Tibial artery (tissue), 4 donors: Measurements from ENCODE around the gene COTL1.
A peak's percentile ranks its signal among the peaks of the same experiment; 100 is the strongest.

ENCODE experiments used
- DNase-seq, 2 donors: peaks; one replicate each; pipeline ENCODE4 v3.0.0-alpha.2; 2019
- H3K27ac ChIP-seq, 2 donors: fragments of 200-600 bp; sonication (generic) in 1 of 2; 1 replicate in 1 of 2; 2 replicates in 1 of 2; pipeline ENCODE4 v1.5.1; 2018 to 2019; ENCODE audit warnings: mild to moderate bottlenecking in 1 of 2
- H3K27me3 ChIP-seq, 2 donors: fragments of 200-600 bp; sonication (generic) in 1 of 2; one replicate each; pipeline versions ENCODE4 v1.5.1 to v1.6.0; 2016 to 2019
- H3K36me3 ChIP-seq, 3 donors: fragments of 200-600 bp; sonication (generic) in 2 of 3; one replicate each; pipeline ENCODE4 v1.5.1; 2016 to 2019; ENCODE audit warnings: mild to moderate bottlenecking in 2 of 3
- H3K4me1 ChIP-seq, 4 donors: fragments of 200-600 bp; sonication (generic) in 2 of 4; 1 replicate in 3 of 4; 2 replicates in 1 of 4; pipeline ENCODE4 v1.5.1; 2016 to 2019
- H3K4me3 ChIP-seq, 2 donors: fragments of 200-600 bp; sonication (generic) in 1 of 2; 1 replicate in 1 of 2; 2 replicates in 1 of 2; pipeline ENCODE4 v1.5.1; 2018 to 2019; ENCODE audit warnings: mild to moderate bottlenecking in 2 of 2
- H3K9me3 ChIP-seq, 3 donors: fragments of 200-600 bp; sonication (generic) in 1 of 3; one replicate each; pipeline ENCODE4 v1.5.1; 2016 to 2019
- CTCF ChIP-seq, 2 experiments: fragments of 200-600 bp in 1 of 2; fragments of 450-650 bp in 1 of 2; IDR thresholded peaks; one replicate each; pipeline ENCODE4 v1.5.1; 2017 to 2019; ENCODE audit warnings: antibody characterized with exemption in 2 of 2, mild to moderate bottlenecking in 1 of 2, moderate library complexity in 1 of 2
- intact Hi-C: fragments of 100-400 bp; cut with DNase I; formaldehyde crosslinking; loops from one replicate; pipeline ENCODE4 v1.15.0; 2023; ENCODE audit warnings: low total_unique reads

Gene COTL1

GRCh38 chr16:84613408-84614072 lies 4.3 kb downstream of the COTL1 start:
- Histone ChIP-seq H3K4me1 (peaks cover 0 to 28% (median 19%) of the 10 kb centered on the region in 4 donors), H3K27ac (no peak overlapping the region), H3K27me3 (no peaks in the 10 kb centered on the region), H3K9me3 (no peaks in the 10 kb centered on the region), H3K36me3 (no peaks in the 10 kb centered on the region), H3K4me3 (no peak overlapping the region)
- DNase-seq, result no peak
- TF ChIP-seq CTCF (IDR thresholded peaks at IDR 0.05), result no peak
- intact Hi-C loops, result no loop called here

DNA sequence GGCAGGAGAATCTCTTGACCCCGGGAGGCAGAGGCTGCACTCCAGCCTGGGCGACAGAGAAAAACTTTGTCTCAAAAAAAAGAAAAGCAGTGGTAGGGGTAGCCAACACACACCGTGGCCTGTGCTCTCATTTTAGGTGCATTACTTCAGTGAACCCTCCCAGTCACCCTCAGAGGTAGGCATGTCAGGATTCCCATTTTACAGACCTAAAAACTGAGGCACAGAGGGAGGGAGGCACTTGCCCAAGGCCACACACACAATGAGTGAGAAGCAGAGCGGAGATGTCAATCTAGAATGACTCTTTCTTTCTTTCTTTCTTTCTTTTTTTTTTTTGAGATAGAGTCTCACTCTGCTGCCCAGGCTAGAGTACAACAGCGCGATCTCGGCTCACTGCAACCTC lies 5.2 kb downstream of the COTL1 start:
- Histone ChIP-seq H3K4me3 (no peak overlapping the region), H3K36me3 (no peaks in the 10 kb centered on the region), H3K27ac (no peak overlapping the region), H3K27me3 (no peaks in the 10 kb centered on the region), H3K4me1 (peaks cover 0 to 25% (median 17%) of the 10 kb centered on the region in 4 donors), H3K9me3 (no peaks in the 10 kb centered on the region)
- intact Hi-C loops, result no loop called here
- DNase-seq, result no peak
- no peak for TF ChIP-seq CTCF (IDR thresholded peaks at IDR 0.05)

GRCh38 chr16:84611041-84611440 lies 6.8 kb downstream of the COTL1 start:
- H3K27ac ChIP-seq, result peak overlapping the region in 1 of 2 donors; percentile 16
- intact Hi-C loops, result no loop called here
- no peaks in the 10 kb centered on the region for H3K27me3 ChIP-seq
- no peak for TF ChIP-seq CTCF (IDR thresholded peaks at IDR 0.05)
- no peaks in the 10 kb centered on the region for H3K9me3 ChIP-seq
- H3K36me3 ChIP-seq, result no peaks in the 10 kb centered on the region
- no peak overlapping the region for H3K4me3 ChIP-seq
- DNase-seq, result no peak
- H3K4me1 ChIP-seq, result peaks cover 0 to 9% (median 4%) of the 10 kb centered on the region in 4 donors

DNA sequence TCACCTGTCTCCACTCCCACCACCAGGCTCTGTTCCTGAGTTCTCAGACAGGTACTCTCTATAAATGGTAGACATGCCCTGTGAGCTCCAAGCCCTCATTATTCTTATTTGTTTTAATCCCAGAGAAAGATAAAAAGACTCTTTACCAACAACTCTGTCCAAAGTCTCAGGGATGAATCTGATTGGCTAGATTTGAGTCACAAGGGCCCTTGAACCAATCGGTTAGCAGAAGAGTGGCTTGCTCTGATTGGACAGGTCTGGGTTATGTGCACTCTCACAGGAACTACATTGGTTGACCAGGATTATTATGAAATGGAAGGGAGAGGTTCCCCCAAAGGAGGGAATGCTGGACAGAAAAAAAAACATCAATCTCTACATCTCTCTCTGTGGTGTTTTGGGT lies 7.5 kb downstream of the COTL1 start:
- no peaks in the 10 kb centered on the region for H3K36me3 ChIP-seq
- TF ChIP-seq CTCF (IDR thresholded peaks at IDR 0.05), result no peak
- DNase-seq, result no peak
- no peak overlapping the region for H3K27ac ChIP-seq
- intact Hi-C loops, result no loop called here
- H3K9me3 ChIP-seq, result peaks cover 0 to 2% (median 0%) of the 10 kb centered on the region in 3 donors
- no peaks in the 10 kb centered on the region for H3K27me3 ChIP-seq
- H3K4me3 ChIP-seq, result no peak overlapping the region
- peaks cover 0 to 9% (median 4%) of the 10 kb centered on the region in 4 donors for H3K4me1 ChIP-seq

- Histone ChIP-seq H3K27me3 (no peaks in the 10 kb centered on the region), H3K4me1 (peaks cover 0 to 9% (median 4%) of the 10 kb centered on the region in 4 donors), H3K9me3 (peaks cover 0 to 5% (median 0%) of the 10 kb centered on the region in 3 donors), H3K27ac (no peak overlapping the region), H3K36me3 (no peaks in the 10 kb centered on the region), H3K4me3 (no peak overlapping the region)
- intact Hi-C loops, result no loop called here
- DNase-seq, result no peak
- TF ChIP-seq CTCF (IDR thresholded peaks at IDR 0.05), result no peak
Observed at GRCh38 chr16:84609563-84610177, 8.2 kb downstream of the COTL1 start.
